Endothelial cell (in vitro differentiated cells): ENCODE measurements around the gene CEP131. TPM values are rescaled to one million over a fixed set of nuclear protein-coding genes. Genes with fewer than 3 reads are reported as not detected.

Experiments
- DNase-seq: peaks from one replicate; pipeline ENCODE4 v3.0.0; 2021; ENCODE audit warnings: low spot score
- H3K27ac Mint-ChIP-seq: one replicate; pipeline ENCODE4 v1.8.0; 2021; ENCODE audit warnings: mixed read lengths, inconsistent platforms; ENCODE audit not compliant: unreplicated experiment
- H3K27me3 Mint-ChIP-seq: one replicate; pipeline ENCODE4 v1.8.0; 2021; ENCODE audit warnings: mild to moderate bottlenecking, moderate library complexity, mixed read lengths, inconsistent platforms; ENCODE audit not compliant: unreplicated experiment
- H3K36me3 Mint-ChIP-seq: one replicate; pipeline ENCODE4 v1.8.0; 2021; ENCODE audit warnings: mild to moderate bottlenecking, low read depth, mixed read lengths, inconsistent platforms; ENCODE audit not compliant: unreplicated experiment
- H3K4me1 Mint-ChIP-seq: one replicate; pipeline ENCODE4 v1.8.0; 2021; ENCODE audit warnings: mild to moderate bottlenecking, mixed read lengths, inconsistent platforms; ENCODE audit not compliant: unreplicated experiment
- H3K4me3 Mint-ChIP-seq: one replicate; pipeline ENCODE4 v1.8.0; 2021; ENCODE audit warnings: mild to moderate bottlenecking, mixed read lengths, inconsistent platforms; ENCODE audit not compliant: unreplicated experiment
- H3K9me3 Mint-ChIP-seq: one replicate; pipeline ENCODE4 v1.8.0; 2021; ENCODE audit warnings: mixed read lengths, inconsistent platforms; ENCODE audit not compliant: unreplicated experiment
- CTCF ChIP-seq: fragments of 200-600 bp; sonication (generic); IDR thresholded peaks from one replicate; pipeline ENCODE4 v1.5.0; 2021; ENCODE audit warnings: antibody characterized with exemption; ENCODE audit not compliant: unreplicated experiment
- total RNA-seq: library from RNA; stranded (reverse); fragmentation: NEBNext Ultra II Directional; extraction: Animal tissue kit (Norgen Biotek cat#: 25700); gene quantifications from one replicate; pipeline ENCODE4 v1.2.1, GENCODE V29; 2021; ENCODE audit not compliant: unreplicated experiment

Gene CEP131
- total RNA-seq, 1 donor from 2014 or later, result 21.1 TPM

- no peaks in the 10 kb centered on the region for H3K36me3 Mint-ChIP-seq
- no peak for TF ChIP-seq CTCF
- DNase-seq, result no peak
- H3K4me1 Mint-ChIP-seq, result peaks cover 2% of the 10 kb centered on the region
- no peak overlapping the region for H3K27ac Mint-ChIP-seq
- no peaks in the 10 kb centered on the region for H3K9me3 Mint-ChIP-seq
- no peak overlapping the region for H3K4me3 Mint-ChIP-seq
- peaks cover 2% of the 10 kb centered on the region for H3K27me3 Mint-ChIP-seq
Observed at GRCh38 chr17:81194941-81195901, 27.5 kb downstream of the CEP131 start.

GRCh38 chr17:81194225-81194760, 28.5 kb downstream of the CEP131 start:
- no peak for DNase-seq
- Mint-ChIP-seq H3K9me3 (no peaks in the 10 kb centered on the region), H3K27me3 (peaks cover 2% of the 10 kb centered on the region), H3K4me1 (peaks cover 2% of the 10 kb centered on the region), H3K36me3 (no peaks in the 10 kb centered on the region), H3K27ac (no peak overlapping the region), H3K4me3 (no peak overlapping the region)
- TF ChIP-seq CTCF, result no peak

GRCh38 chr17:81193470-81194224, 29.1 kb downstream of the CEP131 start:
- no peak for TF ChIP-seq CTCF
- H3K27ac Mint-ChIP-seq, result no peak overlapping the region
- peaks cover 2% of the 10 kb centered on the region for H3K27me3 Mint-ChIP-seq
- no peaks in the 10 kb centered on the region for H3K9me3 Mint-ChIP-seq
- peaks cover 2% of the 10 kb centered on the region for H3K4me1 Mint-ChIP-seq
- H3K36me3 Mint-ChIP-seq, result no peaks in the 10 kb centered on the region
- H3K4me3 Mint-ChIP-seq, result no peak overlapping the region
- no peak for DNase-seq

- H3K36me3 Mint-ChIP-seq, result no peaks in the 10 kb centered on the region
- H3K4me3 Mint-ChIP-seq, result no peak overlapping the region
- H3K27ac Mint-ChIP-seq, result no peak overlapping the region
- H3K9me3 Mint-ChIP-seq, result no peaks in the 10 kb centered on the region
- peaks cover 2% of the 10 kb centered on the region for H3K4me1 Mint-ChIP-seq
- peaks cover 2% of the 10 kb centered on the region for H3K27me3 Mint-ChIP-seq
- DNase-seq, result no peak
- no peak for TF ChIP-seq CTCF
Observed at GRCh38 chr17:81193051-81193410, 29.7 kb downstream of the CEP131 start.
